Subcutaneous adipose tissue (tissue), 4 donors: ENCODE results near the gene SLC22A4. TPM values are rescaled to one million over a fixed set of nuclear protein-coding genes. Genes with fewer than 3 reads are reported as not detected.

Experiments used
- total RNA-seq, 4 donors: library from RNA; depleted of rRNA; stranded (reverse); fragments of >200 nt; gene quantifications; one replicate each; pipeline ENCODE4 v1.1.0, GENCODE V29; 2016
- TF ChIP-seq, protein P1 (sequence below): fragments of 450-650 bp; IDR thresholded peaks from one replicate; pipeline ENCODE4 v1.5.1; 2016; ENCODE audit warnings: low read depth, mild to moderate bottlenecking, control low read depth, antibody characterized with exemption, moderate library complexity

The SLC22A4 gene
- total RNA-seq, 4 donors from 2014 or later, result 0.33 to 1.2 (median 0.66) TPM; not detected in 1

GRCh38 chr5:132363431-132364112 is 69.4 kb downstream of the SLC22A4 start:
- TF ChIP-seq, protein P1, sequence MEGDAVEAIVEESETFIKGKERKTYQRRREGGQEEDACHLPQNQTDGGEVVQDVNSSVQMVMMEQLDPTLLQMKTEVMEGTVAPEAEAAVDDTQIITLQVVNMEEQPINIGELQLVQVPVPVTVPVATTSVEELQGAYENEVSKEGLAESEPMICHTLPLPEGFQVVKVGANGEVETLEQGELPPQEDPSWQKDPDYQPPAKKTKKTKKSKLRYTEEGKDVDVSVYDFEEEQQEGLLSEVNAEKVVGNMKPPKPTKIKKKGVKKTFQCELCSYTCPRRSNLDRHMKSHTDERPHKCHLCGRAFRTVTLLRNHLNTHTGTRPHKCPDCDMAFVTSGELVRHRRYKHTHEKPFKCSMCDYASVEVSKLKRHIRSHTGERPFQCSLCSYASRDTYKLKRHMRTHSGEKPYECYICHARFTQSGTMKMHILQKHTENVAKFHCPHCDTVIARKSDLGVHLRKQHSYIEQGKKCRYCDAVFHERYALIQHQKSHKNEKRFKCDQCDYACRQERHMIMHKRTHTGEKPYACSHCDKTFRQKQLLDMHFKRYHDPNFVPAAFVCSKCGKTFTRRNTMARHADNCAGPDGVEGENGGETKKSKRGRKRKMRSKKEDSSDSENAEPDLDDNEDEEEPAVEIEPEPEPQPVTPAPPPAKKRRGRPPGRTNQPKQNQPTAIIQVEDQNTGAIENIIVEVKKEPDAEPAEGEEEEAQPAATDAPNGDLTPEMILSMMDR, result no peak

DNA sequence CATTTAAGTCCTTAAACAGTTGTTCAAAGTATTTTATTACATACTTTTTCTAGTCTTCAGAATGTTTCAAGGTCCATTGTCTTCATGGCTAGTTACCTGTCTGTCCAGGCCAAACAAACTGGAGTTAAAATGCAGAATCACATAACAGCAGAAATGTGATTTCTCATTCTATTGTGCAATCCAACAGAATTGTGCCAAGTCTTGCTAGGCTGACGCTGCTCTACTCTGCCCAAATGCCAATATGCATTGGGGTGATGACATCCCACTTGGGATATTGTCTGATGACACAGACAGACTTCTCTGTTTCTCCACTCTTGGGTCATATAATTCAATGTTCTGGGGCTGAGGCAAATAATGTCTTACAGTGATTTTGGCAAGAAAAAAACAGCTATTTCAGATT is 70.1 kb downstream of the SLC22A4 start:
- TF ChIP-seq, protein P1, result no peak

DNA sequence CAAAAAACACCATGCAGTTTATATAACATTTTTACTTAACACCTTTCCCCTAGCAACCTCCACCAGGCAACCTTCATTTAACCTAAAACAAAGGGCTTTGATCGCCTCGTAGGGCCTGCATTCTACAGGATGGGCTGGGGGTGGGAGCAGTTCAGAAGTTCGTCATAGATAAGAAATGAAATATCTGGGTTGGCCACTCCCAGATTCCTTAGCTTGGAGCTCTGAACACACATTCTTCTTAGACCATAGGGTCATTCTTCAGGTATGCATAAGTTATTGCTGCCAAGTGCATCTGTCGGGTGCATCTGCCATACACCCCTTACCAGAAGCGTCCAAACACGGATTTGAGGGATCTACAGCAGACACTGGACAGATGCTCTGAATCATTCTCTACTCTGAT is 71.0 kb downstream of the SLC22A4 start:
- TF ChIP-seq, protein P1, result no peak

GRCh38 chr5:132368186-132368585 is 74.0 kb downstream of the SLC22A4 start:
- TF ChIP-seq, protein P1, result no peak

DNA sequence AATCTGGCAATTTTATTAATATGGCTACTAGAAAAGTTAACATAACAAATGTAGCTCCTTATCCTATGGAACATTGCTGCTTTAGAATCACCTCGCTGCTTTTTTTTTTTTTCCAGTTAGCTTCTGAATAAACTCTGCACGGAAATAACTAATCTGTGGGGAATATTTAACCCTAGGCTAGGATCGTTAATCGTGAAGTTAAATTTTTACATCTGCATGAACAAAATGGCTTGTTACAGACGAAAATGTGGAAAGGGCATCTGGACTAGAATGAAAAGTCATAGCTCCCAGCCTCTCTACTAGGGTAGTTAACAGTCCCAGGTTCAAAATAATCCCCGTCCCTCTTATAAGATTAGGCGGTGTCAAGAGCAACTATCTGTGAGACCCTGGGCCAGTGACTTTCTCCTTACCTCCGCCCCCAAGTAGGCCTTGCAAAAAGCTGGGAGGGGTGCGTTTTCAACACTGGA is 74.8 kb downstream of the SLC22A4 start:
- TF ChIP-seq, protein P1, result no peak

DNA sequence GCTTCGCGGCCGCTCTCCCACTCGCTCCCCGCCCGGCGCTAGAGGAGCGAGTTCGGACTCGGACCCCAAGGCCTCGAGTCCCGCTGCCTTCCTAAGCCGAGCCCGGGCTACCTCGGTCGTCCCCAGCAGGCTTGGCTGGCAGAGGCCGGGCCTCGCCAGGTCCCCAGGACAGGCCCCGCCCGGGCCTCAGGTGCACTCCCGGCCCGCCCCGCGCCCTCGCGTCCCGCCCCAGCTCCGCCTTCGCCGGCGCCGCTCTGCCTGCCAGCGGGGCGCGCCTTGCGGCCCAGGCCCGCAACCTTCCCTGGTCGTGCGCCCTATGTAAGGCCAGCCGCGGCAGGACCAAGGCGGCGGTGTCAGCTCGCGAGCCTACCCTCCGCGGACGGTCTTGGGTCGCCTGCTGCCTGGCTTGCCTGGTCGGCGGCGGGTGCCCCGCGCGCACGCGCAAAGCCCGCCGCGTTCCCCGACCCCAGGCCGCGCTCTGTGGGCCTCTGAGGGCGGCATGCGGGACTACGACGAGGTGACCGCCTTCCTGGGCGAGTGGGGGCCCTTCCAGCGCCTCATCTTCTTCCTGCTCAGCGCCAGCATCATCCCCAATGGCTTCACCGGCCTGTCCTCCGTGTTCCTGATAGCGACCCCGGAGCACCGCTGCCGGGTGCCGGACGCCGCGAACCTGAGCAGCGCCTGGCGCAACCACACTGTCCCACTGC is 75.4 kb downstream of the SLC22A4 start, which contains the start of gene SLC22A5:
TSS of gene SLC22A5 (plus strand) at position 237 of the 707 bp plus-strand sequence. CDS start at position 500, 263 bp downstream.
- TF ChIP-seq, protein P1, result no peak
